HG03520 (cell line): ENCODE data around the gene DGKD.

ENCODE experiments used
- ATAC-seq: cut with Tn5 transposase; IDR thresholded peaks from one replicate; pipeline ENCODE4 v1.9.1; 2021; ENCODE audit warnings: mild to moderate bottlenecking, moderate library complexity; ENCODE audit not compliant: unreplicated experiment

DGKD gene

DNA sequence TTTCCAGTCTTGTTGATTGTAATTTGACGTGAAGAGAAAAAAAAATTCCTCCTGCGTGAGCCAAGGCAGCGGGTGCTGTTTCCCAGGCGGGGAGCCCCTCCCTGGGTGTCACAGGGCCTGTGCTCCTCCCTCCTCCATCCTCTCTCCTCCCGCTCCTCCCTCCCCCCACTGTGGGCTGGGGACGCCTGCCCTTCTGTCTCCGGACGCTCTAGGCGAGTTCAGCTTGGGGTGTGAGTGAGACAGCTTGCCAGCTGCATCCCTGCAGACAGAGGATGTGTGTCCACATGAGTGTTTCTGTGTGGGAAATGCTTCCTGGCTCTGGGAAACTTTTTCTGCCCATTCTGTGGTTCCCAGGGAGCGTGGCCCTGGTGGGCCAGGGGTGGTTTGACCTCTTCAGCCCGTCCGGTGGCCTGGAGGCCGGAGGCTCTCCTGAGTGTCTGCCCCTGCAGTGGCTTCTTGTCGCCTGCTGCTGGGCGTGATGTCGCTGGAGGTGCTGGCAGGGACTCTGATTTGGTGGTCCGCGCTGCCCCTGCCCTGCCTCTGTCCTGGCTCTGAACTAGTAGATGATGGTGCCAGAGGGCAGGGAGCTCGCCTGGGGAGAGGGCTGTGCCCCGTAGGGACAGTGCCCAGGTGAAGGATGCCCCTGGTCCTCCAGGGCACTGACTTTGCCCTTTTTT lies 115.9 kb downstream of the DGKD start:
- ATAC-seq: no peak

- no peak for ATAC-seq
Measured at GRCh38 chr2:233470839-233471238, 116.5 kb downstream of the DGKD start.

- no peak for ATAC-seq
Measured at GRCh38 chr2:233471291-233472035, 117.2 kb downstream of the DGKD start.

- no peak for ATAC-seq
Measured at GRCh38 chr2:233473386-233473791, 119.1 kb downstream of the DGKD start.

DNA sequence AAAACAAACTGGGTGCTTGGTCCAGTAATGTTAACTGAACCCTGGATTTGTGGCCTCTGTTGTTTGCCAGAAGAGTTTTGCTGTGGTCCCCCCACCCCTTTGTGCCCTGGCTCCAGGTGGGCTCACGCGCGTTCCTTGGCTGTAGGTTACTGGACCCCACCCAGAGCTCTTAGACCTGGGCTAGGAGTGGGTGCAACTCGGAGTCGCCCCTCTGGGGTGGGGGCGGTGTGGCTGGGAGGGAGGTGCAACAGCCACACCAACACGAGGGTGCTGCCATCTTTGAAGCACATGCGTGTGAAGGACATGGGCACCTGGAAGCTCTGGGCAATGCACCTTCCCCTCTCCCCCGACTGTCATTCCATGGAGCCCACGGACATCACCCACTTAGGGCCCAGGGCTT lies 119.6 kb downstream of the DGKD start:
- ATAC-seq: no peak

DNA sequence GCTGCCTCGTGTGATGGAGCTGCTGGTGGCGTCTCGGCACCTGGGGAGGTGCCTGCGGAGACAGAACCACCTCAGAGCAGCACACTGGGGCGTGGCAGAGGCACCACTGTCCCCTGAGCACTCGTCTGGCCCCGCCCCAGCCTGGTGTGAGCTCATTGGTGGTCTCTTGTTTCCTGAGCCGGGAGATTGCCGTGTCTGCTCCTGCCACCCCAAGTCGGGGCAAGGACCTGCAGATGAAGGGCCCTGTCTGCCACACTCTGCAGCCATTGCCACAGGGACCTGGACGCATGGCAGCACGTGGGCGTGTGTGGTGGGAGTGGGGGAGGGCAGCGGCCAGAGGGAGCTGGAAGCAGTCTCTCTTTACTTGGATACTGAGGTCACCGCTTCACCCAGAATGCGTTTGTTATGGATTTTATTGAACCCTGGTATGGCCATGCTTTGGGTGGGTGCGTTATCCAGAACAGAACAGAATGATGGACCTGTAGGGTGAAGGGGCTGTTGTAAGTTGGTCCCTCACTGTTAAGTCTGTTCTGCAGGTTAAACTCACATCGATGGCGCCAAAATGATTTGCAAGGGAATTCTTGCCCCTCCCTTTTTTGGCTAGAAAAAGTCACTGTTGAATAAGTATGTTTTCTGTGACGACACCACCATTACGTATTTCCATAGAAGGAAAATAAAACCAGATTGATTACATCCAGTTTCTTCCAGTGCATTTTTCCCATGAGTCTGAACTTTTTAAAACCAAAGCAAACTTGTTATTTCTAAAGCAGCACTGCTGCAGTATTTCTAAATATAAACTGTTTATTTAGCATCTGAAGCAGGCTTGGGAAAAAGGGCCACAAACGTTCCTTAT lies 120.2 kb downstream of the DGKD start:
- ATAC-seq: no peak

GRCh38 chr2:233476063-233476410 lies 121.7 kb downstream of the DGKD start:
- no peak for ATAC-seq

DNA sequence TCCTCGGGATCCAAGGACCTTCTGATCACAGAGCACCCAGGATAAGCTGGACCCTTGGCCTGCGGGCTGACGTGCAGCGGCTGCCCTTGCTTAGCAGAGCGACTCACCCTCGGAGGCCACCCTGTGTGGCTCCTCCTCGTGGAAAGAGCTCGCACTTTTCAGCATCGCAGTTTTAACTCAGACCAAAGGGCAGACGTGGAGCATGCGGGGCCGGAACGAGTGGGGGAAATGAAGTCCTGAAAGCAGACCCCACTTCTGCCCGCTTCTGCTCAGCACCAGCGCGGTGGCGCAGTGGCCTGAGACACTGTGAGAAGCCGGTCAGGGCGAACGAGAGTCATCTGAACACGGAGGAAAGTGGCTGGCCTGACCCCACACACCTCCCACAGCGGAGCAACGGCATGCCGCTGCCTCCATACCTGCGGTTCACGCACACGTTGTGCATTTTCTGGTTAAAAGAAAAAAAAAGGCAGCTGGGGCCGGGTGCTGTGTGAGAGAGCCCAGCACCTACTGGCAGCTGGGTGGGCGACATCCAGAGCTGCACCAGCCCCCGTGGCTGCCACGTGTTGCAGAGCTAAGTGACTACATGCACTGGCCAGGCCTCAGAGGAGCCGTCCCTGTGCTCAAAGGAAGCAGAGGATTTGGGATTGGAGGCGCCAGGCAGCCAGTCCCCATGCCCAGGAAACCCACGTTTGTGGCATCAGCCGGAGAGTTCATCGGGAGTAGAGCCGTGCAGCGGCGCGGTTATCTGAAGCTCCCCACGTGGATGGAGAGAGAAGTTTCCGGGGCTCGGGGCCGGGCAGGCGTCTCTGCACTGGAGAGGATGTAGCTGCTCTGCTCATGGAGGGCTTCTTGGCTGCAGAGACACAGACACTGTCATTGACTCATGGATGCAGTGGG lies 122.6 kb downstream of the DGKD start:
- no peak for ATAC-seq

GRCh38 chr2:233477548-233478433 lies 123.5 kb downstream of the DGKD start:
- ATAC-seq: no peak

GRCh38 chr2:233479616-233480489 lies 125.6 kb downstream of the DGKD start:
- no peak for ATAC-seq

GRCh38 chr2:233480490-233481202 lies 126.4 kb downstream of the DGKD start:
- no peak for ATAC-seq

GRCh38 chr2:233481368-233482142 lies 127.3 kb downstream of the DGKD start:
- no peak for ATAC-seq

- ATAC-seq: no peak
Measured at GRCh38 chr2:233482616-233483015, 128.3 kb downstream of the DGKD start.

- ATAC-seq: no peak
Measured at GRCh38 chr2:233485726-233486125, 131.4 kb downstream of the DGKD start.

- ATAC-seq: no peak
Measured at GRCh38 chr2:233486357-233486756, 132.1 kb downstream of the DGKD start.

DNA sequence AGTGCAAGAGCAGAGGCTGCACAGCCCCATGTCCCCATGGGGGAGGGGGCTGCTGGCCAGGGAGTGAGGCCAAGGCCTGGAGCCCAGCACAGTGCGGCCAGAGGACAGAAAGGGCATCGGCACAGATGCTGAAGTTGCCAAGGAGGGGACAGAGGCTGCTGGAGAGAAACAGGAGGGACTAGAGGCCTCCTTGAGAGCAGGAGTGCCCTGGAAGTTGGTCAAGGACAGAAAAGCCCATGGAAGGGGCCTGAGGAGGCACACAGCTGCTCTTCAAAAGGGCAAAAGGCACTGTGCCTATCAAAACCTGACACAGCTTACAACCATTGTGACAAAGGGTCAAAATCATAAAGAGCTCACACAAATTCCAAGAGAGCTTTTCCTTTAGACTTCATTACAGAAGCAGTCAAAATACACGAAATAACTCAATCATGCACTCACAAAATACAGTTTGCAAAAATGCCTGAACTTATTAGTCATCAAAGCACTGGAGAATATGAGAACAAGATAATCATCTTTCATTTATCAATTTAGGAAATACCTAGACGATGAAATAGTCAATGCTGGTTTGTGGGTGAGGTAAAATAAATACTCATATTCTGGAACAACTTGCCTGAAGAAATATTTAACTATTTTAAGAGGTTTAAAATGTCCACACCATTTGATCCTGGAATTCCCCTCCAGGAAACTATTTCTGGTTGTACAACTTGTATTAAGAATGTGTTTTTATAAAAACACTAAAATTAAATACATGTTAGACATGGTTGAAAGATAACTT lies 132.7 kb downstream of the DGKD start:
- no peak for ATAC-seq
